SK-N-MC (cell line): Measurements from ENCODE around the gene HTR2B.

Experiments
- EZH2 ChIP-seq: fragments of 200-600 bp; sonication (generic); IDR thresholded peaks from one replicate; pipeline ENCODE4 v1.6.1; 2017; ENCODE audit warnings: antibody characterized with exemption
- FOXP2 ChIP-seq: optimal IDR thresholded peaks from 2 replicates; pipeline ENCODE3; 2011; ENCODE audit warnings: mild to moderate bottlenecking, moderate library complexity; ENCODE audit not compliant: insufficient read depth; ENCODE audit errors: extremely low read length, control extremely low read depth
- POLR2AphosphoS5 ChIP-seq: IDR thresholded peaks from 2 replicates; pipeline ENCODE4 v1.6.1; 2012; ENCODE audit warnings: mild to moderate bottlenecking, low read depth, low read length, borderline replicate concordance

GRCh38 chr2:231138699-231139098 is 13.9 kb upstream of the HTR2B start:
- TF ChIP-seq EZH2 = no peak
- TF ChIP-seq POLR2AphosphoS5 = no peak
- no peak for TF ChIP-seq FOXP2
